Measurements from ENCODE around the gene TRABD2B.

The TRABD2B gene

GRCh38 chr1:47774986-47775834 lies 222.0 kb downstream of the TRABD2B start:
- DNase-seq (ENCODE audit: low read depth in 2 of 2) = no peak

GRCh38 chr1:47772960-47773682 lies 224.1 kb downstream of the TRABD2B start:
- no peak for DNase-seq (ENCODE audit: low read depth in 2 of 2)

DNA sequence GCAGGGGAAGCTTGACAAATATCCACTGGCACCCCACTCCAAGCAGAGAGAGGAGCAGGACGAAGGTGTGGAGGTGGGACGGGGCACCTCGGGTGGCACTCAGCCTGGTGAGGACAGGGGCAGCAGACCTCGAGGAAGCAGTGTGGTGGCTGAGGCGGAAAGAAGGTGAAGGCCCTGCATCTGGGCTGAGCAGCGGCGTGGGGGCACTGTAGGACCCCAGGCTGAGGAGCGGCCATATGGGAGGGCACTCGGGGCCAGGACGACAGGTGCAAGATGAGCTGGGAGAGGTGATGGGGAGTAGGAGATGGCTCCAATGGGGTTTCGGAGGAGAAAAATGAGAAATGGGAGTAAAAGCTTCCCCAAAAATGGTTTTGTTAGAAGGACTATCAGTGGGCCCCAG lies 224.9 kb downstream of the TRABD2B start:
- no peak for DNase-seq (ENCODE audit: low read depth in 2 of 2)

- DNase-seq (ENCODE audit: low read depth in 2 of 2) = no peak
These were observed 225.4 kb downstream of the TRABD2B start for GRCh38 chr1:47771751-47772150.

- DNase-seq (ENCODE audit: low read depth in 2 of 2) = no peak
These were observed 227.2 kb downstream of the TRABD2B start for GRCh38 chr1:47769983-47770382.

DNA sequence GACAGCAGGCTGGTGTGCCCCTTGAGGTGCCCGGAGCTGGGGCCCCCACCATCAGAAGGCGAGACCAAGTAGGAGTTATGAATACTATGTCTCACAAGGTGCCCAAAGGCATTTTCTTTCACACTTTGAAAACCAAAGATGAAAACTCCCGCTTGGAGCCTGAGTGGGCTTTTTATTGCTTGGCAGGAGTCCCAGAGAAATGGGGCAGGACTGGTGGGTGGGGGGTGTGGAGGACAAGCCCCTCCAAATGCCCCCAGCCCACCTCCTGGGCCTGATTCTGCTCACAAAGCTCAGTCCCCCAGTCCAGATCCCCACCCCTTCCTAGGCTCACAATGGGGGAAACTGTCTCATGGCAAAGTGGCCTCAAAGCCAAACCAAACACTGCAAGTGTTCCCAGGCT lies 227.9 kb downstream of the TRABD2B start:
- no peak for DNase-seq (ENCODE audit: low read depth in 2 of 2)

DNA sequence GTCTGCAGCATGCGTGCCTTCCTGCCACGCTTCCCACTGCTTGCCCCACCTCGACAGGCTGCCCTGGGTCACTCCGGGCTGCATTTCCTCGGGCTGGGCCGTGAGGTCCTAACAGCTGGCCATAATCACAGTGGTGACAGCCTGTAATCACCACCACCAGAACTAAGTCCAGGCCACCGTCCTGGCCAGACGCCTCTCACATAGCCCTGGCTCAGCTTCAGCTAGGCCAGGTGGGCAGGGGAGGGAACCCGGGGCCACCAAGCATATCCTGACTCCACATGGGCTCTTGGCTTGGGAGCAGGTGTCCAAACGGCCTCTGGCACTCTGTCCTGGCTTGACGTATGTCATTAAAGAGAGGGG lies 229.5 kb downstream of the TRABD2B start:
- DNase-seq (ENCODE audit: low read depth in 2 of 2) = no peak

DNA sequence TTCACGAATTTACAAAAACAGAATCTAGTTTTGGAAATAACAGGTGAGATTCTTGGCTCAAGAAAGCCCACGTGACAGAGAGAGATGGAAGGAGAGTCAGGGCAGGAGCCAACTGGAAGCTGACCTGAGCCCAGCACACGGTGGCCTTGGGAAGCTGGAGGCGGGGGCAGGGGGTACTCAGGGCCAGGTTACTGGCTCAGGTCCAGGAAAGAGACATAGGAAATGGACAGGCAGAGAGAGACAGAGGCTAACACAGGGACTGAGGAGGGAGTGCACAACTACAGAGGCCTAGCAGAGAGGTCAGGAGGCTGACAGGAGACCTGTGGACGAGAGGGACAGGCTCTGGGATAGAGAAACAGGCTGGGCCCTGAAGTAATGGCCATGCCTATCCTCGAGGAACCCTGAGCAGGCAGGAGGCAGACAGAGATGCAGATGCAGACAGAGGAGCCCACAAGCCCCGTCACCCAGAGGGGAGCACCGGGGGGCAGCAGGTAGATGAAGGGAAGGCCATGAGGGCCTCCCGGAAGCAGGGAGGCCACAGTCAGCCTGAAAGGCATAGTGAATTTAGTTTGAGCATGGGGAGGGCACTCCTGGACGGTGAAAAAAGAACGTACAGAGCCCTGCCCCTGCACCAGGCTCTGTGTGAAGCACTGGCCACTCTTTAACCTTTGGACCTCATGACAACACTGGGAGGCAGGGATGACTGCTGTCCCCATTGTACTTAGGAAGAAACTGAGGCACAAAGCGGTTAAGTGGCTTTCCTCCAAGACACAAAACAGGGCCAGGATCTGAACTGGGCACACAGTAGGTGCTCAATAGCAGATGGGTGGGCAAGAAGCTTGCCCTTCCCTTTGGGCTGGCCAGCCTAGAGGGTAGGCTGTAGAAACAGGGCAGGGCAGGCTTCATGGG lies 230.1 kb downstream of the TRABD2B start:
- no peak for DNase-seq (ENCODE audit: low read depth in 2 of 2)

- DNase-seq (ENCODE audit: low read depth in 2 of 2) = no peak
These were observed 231.3 kb downstream of the TRABD2B start for GRCh38 chr1:47765742-47766485.

DNA sequence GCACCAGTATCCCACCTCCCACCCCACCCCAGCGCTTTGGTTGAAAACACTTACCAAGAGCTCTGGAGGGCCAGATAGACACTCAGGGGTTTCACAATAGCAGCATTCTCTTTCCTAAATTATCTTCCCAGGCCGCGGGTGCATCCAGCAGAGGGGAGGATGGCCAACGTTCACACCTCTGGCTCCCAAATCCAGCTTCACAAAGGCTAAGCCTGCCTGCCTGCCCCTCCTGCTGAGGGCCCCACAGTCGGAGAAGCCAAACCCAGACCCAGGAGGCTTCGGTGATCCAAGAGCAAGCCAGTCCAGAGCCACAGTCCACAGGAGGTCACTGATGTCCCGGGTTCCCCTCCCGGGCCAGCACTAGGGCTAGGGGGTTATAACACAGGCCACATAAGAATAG lies 231.9 kb downstream of the TRABD2B start:
- DNase-seq (ENCODE audit: low read depth in 2 of 2) = no peak

DNA sequence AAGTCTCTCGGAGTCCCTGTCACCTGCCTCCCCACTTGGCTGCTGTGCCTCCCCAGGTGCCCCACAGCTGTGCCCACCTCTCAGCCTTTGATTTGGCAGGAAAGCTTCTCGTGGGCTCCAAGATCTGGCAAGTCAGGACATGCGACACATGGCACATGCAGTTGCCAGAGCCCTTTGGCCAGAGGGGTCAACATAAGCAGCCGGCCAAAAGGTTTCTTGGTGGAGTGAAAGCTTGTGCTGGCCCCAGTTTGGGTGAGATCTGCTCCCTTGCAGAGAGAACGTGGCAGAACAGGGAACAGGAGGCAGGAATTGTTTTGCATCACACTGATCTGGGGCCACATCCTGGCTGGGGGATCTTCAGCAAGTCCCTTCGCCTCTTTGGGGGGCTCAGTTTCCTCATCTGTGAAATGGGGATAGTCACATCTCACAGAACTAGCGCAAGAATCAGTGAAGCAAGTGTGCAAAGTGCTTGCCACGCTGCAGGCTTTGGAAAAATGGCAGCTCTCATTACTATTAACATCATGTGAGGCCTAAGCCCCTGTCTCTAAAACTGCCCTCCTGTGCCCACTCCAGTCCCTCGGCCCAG lies 232.6 kb downstream of the TRABD2B start:
- DNase-seq (ENCODE audit: low read depth in 2 of 2) = no peak

GRCh38 chr1:47763591-47764171 lies 233.5 kb downstream of the TRABD2B start:
- DNase-seq (ENCODE audit: low read depth in 2 of 2) = no peak

DNA sequence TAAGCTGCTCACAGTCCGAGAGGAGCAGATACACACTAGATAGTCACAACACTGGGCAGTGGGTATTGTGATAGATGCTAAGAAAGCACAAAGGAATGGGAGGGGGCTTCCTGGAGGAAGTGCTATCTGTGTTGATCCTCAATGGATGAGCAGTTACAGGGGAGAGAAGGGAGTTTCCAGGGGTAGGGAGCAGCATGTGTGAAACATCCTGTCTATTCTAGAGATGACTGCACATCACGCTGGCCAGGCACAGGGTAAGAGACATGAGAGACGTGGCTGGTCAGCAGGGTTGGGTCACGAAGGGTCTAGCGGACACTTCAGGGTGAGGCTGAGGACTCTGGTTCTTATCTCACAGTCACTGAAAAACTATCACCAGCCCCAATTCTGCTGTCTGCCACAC lies 235.2 kb downstream of the TRABD2B start:
- DNase-seq (ENCODE audit: low read depth in 2 of 2) = no peak

DNA sequence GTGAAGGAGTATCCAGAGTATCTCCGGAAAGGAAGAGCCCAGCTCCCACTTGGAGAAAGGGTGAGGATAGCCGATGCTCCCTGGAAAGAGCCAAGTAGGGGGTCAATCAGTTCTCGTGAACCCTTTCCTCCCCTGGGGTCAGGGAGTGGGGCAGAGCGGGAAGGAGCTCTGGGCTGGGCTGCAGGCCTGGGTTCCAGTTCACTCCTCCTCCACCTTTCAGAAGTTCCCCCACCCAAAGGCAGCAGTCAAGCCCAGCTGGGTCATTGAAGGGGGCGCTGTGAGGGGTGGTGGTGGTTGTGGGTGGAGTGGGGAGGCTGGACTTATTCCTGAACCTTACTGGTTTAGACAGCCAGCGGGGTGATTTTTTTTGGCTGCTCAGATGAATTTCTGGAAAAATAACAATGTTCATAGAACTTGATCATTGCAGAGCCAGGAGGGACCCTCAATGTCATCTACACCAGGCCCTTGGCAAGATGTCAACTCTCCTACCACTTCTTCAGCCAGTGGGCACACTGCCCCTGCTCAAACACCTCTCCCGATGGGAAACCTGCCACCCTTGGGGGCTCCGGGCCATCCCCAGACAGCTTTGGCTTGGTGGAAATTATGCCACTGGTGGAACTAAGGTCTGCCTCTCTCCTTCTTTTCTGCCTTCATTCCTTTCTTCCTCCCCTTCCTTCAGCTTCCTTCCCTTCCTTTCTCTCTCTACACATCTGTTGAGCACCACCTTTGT lies 235.8 kb downstream of the TRABD2B start:
- DNase-seq (ENCODE audit: low read depth in 2 of 2) = no peak

GRCh38 chr1:47759936-47760629 lies 237.1 kb downstream of the TRABD2B start:
- no peak for DNase-seq (ENCODE audit: low read depth in 2 of 2)

DNA sequence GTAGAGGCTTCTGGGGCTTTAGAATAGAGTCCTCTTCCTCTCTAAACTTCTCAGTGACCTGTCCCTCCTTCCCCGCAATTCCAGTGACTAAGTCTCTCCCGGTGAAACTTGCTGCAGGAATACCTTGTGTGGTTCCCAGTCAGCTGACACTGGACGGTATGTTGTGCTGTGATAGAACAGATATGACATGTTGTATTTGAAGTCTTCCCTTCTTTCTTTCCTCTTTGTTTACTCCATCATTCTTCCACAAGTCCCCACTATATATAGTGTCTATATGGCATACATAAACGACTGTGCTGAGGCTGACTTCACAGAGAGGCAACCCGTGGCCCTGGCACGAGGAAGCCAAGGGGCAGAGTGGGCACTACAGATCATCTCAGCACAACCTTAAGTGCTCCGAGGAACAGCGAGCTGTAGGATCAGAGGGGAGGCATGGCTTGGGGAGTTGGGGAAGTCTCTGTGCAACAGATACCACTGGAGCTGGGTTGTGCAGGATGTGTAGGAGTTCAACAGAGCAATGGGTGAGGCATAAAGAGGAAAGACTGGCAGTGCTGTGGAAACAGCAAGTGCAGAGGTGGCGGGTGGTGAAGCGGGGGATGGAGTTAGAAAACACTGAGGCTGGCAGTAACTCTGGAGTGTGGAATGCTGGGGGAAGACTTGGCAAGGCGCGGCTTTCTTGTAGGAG lies 237.8 kb downstream of the TRABD2B start:
- no peak for DNase-seq (ENCODE audit: low read depth in 2 of 2)

DNA sequence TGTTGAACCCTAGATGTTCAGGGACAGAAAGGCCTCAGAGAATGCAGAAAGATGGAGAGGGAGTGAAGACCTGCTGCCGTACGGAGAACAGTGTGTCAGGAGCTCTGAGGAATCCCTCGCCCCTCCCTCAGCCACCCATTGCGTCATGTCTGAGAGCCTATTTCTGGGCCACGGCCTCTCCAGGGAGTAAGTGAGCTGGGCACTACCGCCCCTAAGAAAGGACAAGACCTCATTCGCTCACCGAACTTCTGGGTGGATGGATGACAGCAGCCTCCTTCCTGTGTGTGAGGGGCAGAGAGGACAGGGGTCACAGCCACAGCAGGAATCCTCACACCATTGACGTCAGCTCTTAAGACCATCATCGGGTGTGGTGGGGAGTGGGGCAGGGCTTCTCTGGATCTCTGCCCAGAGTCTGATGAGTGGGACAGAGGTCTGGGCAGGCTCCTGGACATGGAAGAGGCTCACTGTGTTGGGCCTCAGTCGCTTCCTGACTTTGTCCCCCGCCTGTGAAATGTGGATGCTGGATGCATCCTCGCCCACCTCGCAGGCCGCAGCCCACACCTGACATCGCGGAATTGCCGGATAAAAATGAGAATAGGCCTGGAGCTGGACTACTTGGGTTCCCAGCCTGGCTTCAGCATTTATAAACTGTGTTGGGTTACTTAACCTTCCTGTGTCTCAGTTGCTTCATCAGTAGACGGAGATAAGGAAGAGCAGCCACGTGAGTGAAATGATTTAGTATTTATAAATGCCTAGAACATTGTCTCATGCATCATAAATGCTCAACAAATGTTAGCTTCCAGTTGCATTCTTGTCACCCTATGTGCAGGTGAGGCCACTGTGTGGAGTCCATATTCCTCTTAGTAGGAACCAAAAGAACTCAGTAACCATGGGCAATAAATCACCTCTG lies 238.6 kb downstream of the TRABD2B start:
- no peak for DNase-seq (ENCODE audit: low read depth in 2 of 2)

Measured in stimulated activated CD4-positive, alpha-beta T cell treated with anti-CD3 and anti-CD28 coated beads, Interleukin-4, amount 100 ng/mL, for 48 hours (primary cell).